Measurements from ENCODE around the gene POLN.

POLN gene

GRCh38 chr4:2262145-2262943 is 20.4 kb upstream of the POLN start:
- DNase-seq: peak; percentile 96

- DNase-seq: no peak
Observed at GRCh38 chr4:2261853-2262144, 19.9 kb upstream of the POLN start, which contains the start of gene MXD4. Gene MXD4, minus strand, starts transcription at chr4:2262109. Its CDS starts 129 bp downstream, at chr4:2261980.

- peak; percentile 68 for DNase-seq
Observed at GRCh38 chr4:2261110-2261852, 19.4 kb upstream of the POLN start.

- no peak for DNase-seq
Observed at GRCh38 chr4:2260344-2261109, 18.6 kb upstream of the POLN start.

GRCh38 chr4:2259541-2260343 is 17.8 kb upstream of the POLN start:
- no peak for DNase-seq

GRCh38 chr4:2259036-2259540 is 17.2 kb upstream of the POLN start:
- no peak for DNase-seq

- DNase-seq: peak; percentile 21
Observed at GRCh38 chr4:2258091-2259035, 16.4 kb upstream of the POLN start.

- peak; percentile 21 for DNase-seq
Observed at GRCh38 chr4:2257361-2258081, 15.6 kb upstream of the POLN start.

- peak; percentile 18 for DNase-seq
Observed at GRCh38 chr4:2256781-2257191, 14.9 kb upstream of the POLN start.

- peak; percentile 20 for DNase-seq
Observed at GRCh38 chr4:2256156-2256731, 14.3 kb upstream of the POLN start.

- peak; percentile 16 for DNase-seq
Observed at GRCh38 chr4:2255501-2256155, 13.7 kb upstream of the POLN start.

GRCh38 chr4:2254665-2255500 is 13.0 kb upstream of the POLN start:
- peak; percentile 12 for DNase-seq

- DNase-seq: peak; percentile 14
Observed at GRCh38 chr4:2253160-2254084, 11.5 kb upstream of the POLN start.

GRCh38 chr4:2252530-2253091 is 10.7 kb upstream of the POLN start:
- no peak for DNase-seq

- peak; percentile 17 for DNase-seq
Observed at GRCh38 chr4:2251795-2252529, 10.0 kb upstream of the POLN start.

GRCh38 chr4:2251073-2251794 is 9.3 kb upstream of the POLN start:
- DNase-seq: peak; percentile 19
